Stomach smooth muscle (tissue), 2 donors: ENCODE data around the gene PACRG.

Source experiments
- H3K27ac ChIP-seq: one replicate; pipeline ENCODE4 v1.7.0; 2013; ENCODE audit warnings: mild to moderate bottlenecking, low read length, inconsistent platforms
- H3K27me3 ChIP-seq, 2 donors: one replicate each; pipeline ENCODE4 v1.7.0; 2013; ENCODE audit warnings: low read length in 2 of 2; ENCODE audit not compliant: insufficient read depth in 2 of 2, control insufficient read depth in 1 of 2
- H3K36me3 ChIP-seq, 2 donors: one replicate each; pipeline ENCODE4 v1.7.0; 2013; ENCODE audit warnings: low read length in 2 of 2; ENCODE audit not compliant: control insufficient read depth in 2 of 2, insufficient read depth in 2 of 2
- H3K4me1 ChIP-seq: one replicate; pipeline ENCODE4 v1.7.0; 2013; ENCODE audit warnings: low read length; ENCODE audit not compliant: control insufficient read depth, insufficient read depth
- H3K4me3 ChIP-seq, 2 donors: one replicate each; pipeline ENCODE4 v1.7.0; 2013; ENCODE audit warnings: low read length in 2 of 2
- H3K9ac ChIP-seq, 2 donors: one replicate each; pipeline ENCODE4 v1.7.0; 2013; ENCODE audit warnings: low read length in 2 of 2, mild to moderate bottlenecking in 1 of 2
- H3K9me3 ChIP-seq, 2 donors: one replicate each; pipeline ENCODE4 v1.7.0; 2013; ENCODE audit warnings: low read length in 2 of 2; ENCODE audit not compliant: control insufficient read depth in 2 of 2
- donor health status: healthy.
- donor health status: Pancreatic carcinoma.

Gene PACRG

GRCh38 chr6:163207431-163208383 lies 479.9 kb downstream of the PACRG start:
- H3K27ac ChIP-seq = no peak overlapping the region
- H3K9ac ChIP-seq = no peak overlapping the region
- H3K4me3 ChIP-seq = no peak overlapping the region
- peaks cover 2 to 10% of the 10 kb centered on the region in 2 donors for H3K9me3 ChIP-seq
- H3K4me1 ChIP-seq = no peaks in the 10 kb centered on the region
- H3K27me3 ChIP-seq = no peaks in the 10 kb centered on the region
- no peaks in the 10 kb centered on the region for H3K36me3 ChIP-seq

GRCh38 chr6:163209005-163209404 lies 481.2 kb downstream of the PACRG start:
- Histone ChIP-seq H3K27ac (no peak overlapping the region), H3K9ac (no peak overlapping the region), H3K4me3 (no peak overlapping the region), H3K36me3 (no peaks in the 10 kb centered on the region), H3K9me3 (peaks cover 2 to 10% of the 10 kb centered on the region in 2 donors), H3K4me1 (no peaks in the 10 kb centered on the region), H3K27me3 (no peaks in the 10 kb centered on the region)

DNA sequence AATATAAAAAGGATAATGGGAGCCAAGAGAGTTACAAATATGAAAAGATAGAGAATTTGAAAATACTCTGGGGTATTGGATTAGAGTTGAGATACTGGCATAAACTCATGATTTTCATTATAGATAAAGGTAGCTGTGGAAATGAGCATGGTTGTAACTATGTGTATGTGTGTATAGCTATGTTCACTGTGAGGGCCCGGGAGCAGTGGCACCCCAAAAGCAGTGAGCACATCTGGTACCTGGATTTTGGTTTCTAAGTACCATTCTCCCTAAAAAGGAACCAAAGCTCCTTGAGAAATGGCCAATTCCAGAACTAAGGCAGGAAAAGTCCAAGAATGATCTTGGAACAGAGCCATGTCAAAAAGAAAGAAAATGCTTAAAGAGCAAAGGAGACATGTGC lies 484.3 kb downstream of the PACRG start:
- H3K4me3 ChIP-seq = no peak overlapping the region
- no peaks in the 10 kb centered on the region for H3K4me1 ChIP-seq
- H3K36me3 ChIP-seq = no peaks in the 10 kb centered on the region
- H3K9ac ChIP-seq = no peak overlapping the region
- peaks cover 2 to 10% of the 10 kb centered on the region in 2 donors for H3K9me3 ChIP-seq
- no peaks in the 10 kb centered on the region for H3K27me3 ChIP-seq
- no peak overlapping the region for H3K27ac ChIP-seq

GRCh38 chr6:163214259-163214658 lies 486.5 kb downstream of the PACRG start:
- no peak overlapping the region for H3K27ac ChIP-seq
- H3K4me1 ChIP-seq = no peaks in the 10 kb centered on the region
- peaks cover 2 to 10% of the 10 kb centered on the region in 2 donors for H3K9me3 ChIP-seq
- no peaks in the 10 kb centered on the region for H3K27me3 ChIP-seq
- no peak overlapping the region for H3K4me3 ChIP-seq
- no peaks in the 10 kb centered on the region for H3K36me3 ChIP-seq
- H3K9ac ChIP-seq = no peak overlapping the region

- Histone ChIP-seq H3K27me3 (no peaks in the 10 kb centered on the region), H3K9me3 (no peaks in the 10 kb centered on the region), H3K27ac (no peak overlapping the region), H3K4me1 (no peaks in the 10 kb centered on the region), H3K4me3 (no peak overlapping the region), H3K36me3 (no peaks in the 10 kb centered on the region), H3K9ac (no peak overlapping the region)
Observed at GRCh38 chr6:163218361-163218894, 490.7 kb downstream of the PACRG start.

DNA sequence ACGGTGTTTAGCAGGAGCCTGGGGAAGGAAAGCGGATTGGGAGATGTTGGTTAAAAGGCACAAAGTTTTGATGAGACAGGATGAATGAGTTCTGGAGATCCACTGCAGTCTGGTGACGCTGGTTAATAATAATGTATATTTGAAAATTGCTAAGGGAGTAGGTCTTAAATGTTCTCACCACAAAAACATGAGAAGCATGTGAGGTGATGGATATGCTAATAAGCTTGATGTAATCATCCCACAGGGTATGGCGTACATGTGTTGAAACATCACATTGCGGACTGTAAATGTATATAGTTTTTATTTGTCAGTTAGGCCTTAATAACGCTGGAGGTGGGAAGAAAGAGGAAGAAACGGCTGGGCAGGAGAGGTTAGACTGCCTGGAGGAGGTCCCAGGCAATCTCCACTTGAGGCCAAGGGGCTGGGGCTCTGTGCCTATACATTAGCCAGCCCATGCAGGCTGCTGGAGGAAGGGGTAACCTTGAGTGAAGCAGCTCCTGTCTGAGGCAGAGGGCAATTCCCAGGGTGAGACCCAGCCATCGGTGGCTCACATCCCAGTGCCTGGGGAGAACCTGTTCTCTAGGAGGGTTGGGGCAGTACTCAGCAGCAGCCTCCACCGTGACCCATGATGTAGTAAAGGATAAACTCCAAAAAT lies 498.5 kb downstream of the PACRG start:
- Histone ChIP-seq H3K4me1 (no peaks in the 10 kb centered on the region), H3K9ac (no peak overlapping the region), H3K4me3 (no peak overlapping the region), H3K36me3 (no peaks in the 10 kb centered on the region), H3K9me3 (no peaks in the 10 kb centered on the region), H3K27ac (no peak overlapping the region), H3K27me3 (no peaks in the 10 kb centered on the region)

GRCh38 chr6:163226836-163227485 lies 499.2 kb downstream of the PACRG start:
- H3K27ac ChIP-seq = no peak overlapping the region
- H3K4me1 ChIP-seq = no peaks in the 10 kb centered on the region
- no peaks in the 10 kb centered on the region for H3K36me3 ChIP-seq
- no peak overlapping the region for H3K9ac ChIP-seq
- H3K27me3 ChIP-seq = no peaks in the 10 kb centered on the region
- no peaks in the 10 kb centered on the region for H3K9me3 ChIP-seq
- H3K4me3 ChIP-seq = no peak overlapping the region

- Histone ChIP-seq H3K4me3 (no peak overlapping the region), H3K9ac (no peak overlapping the region), H3K27ac (no peak overlapping the region), H3K9me3 (no peaks in the 10 kb centered on the region), H3K36me3 (no peaks in the 10 kb centered on the region), H3K4me1 (no peaks in the 10 kb centered on the region), H3K27me3 (no peaks in the 10 kb centered on the region)
Observed at GRCh38 chr6:163228041-163228440, 500.3 kb downstream of the PACRG start.

DNA sequence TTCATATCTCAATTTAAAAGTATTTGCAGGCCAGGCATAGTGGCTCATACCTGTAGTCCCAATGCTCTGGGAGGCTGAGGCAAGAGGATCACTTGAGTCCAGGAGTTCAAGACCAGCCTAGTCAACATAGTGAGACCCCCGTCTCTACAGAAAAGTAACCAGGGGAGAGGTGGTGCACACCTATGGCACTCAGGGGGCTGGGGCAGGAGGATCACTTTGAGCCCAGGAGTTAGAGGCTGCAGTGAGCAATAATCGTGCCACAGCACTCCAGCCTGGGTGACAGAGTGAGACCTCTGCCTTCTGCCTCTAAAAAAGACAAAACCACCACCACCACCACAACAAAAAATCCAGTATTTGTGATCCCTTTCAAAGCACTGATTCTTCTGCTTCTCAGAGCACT lies 501.3 kb downstream of the PACRG start:
- H3K9me3 ChIP-seq = no peaks in the 10 kb centered on the region
- no peaks in the 10 kb centered on the region for H3K4me1 ChIP-seq
- no peak overlapping the region for H3K4me3 ChIP-seq
- H3K36me3 ChIP-seq = no peaks in the 10 kb centered on the region
- H3K27me3 ChIP-seq = no peaks in the 10 kb centered on the region
- no peak overlapping the region for H3K27ac ChIP-seq
- H3K9ac ChIP-seq = no peak overlapping the region

GRCh38 chr6:163230901-163231300 lies 503.1 kb downstream of the PACRG start:
- no peak overlapping the region for H3K27ac ChIP-seq

More at GRCh38 chr6:163230901-163231300, 503.1 kb downstream of the PACRG start:
- Histone ChIP-seq H3K9me3 (no peaks in the 10 kb centered on the region), H3K27me3 (no peaks in the 10 kb centered on the region), H3K4me1 (no peaks in the 10 kb centered on the region), H3K36me3 (no peaks in the 10 kb centered on the region), H3K4me3 (no peak overlapping the region), H3K9ac (no peak overlapping the region)
